PC-3 (cell line): ENCODE results near the gene CDKL5. TPM values are rescaled to one million over a fixed set of nuclear protein-coding genes. Genes with fewer than 3 reads are reported as not detected.

Experiments
- ATAC-seq: fragments of 200-7000 bp; cut with Tn5 transposase; 2 replicates; pipeline ENCODE4 v1.9.1; 2020; ENCODE audit warnings: mild to moderate bottlenecking, moderate library complexity
- BruUV-seq: library from RNA; stranded (reverse); fragments of 400-500 nt; replicated peaks from 2 replicates; lab custom pipeline; 2021; lab: Mats Ljungman, UMichigan
- CTCF ChIA-PET: fragments of 300-600 bp; sonication (Branson Sonifier 250); formaldehyde crosslinking; loops from one replicate; lab custom pipeline; 2022; ENCODE audit warnings: antibody characterized with exemption; lab: Charles Lee
- POLR2A ChIA-PET: fragments of 300-600 bp; sonication (Branson Sonifier 250); formaldehyde crosslinking; loops from one replicate; lab custom pipeline; 2022; ENCODE audit warnings: antibody characterized with exemption; ENCODE audit not compliant: unreplicated experiment; lab: Charles Lee
- DNase-seq: peaks from one replicate; pipeline ENCODE4 v3.0.0-alpha.2; 2015
- H2AFZ ChIP-seq: fragments of 300-600 bp; sonication (generic); 2 replicates; pipeline ENCODE4 v1.6.0; 2016; ENCODE audit warnings: antibody characterized with exemption, low read length
- H3F3A ChIP-seq: fragments of 300-600 bp; sonication (generic); one replicate; pipeline ENCODE4 v1.6.0; 2017; ENCODE audit warnings: antibody characterized with exemption, low read length, control low read depth, mild to moderate bottlenecking; ENCODE audit not compliant: unreplicated experiment
- H3K27ac ChIP-seq: fragments of 300-600 bp; sonication (generic); 2 replicates; pipeline ENCODE4 v1.5.1; 2016; ENCODE audit warnings: mild to moderate bottlenecking, low read length
- H3K27me3 ChIP-seq: fragments of 300-600 bp; sonication (generic); 2 replicates; pipeline ENCODE4 v1.6.1; 2016; ENCODE audit warnings: low read length, mixed read lengths
- H3K36me3 ChIP-seq: fragments of 300-600 bp; sonication (generic); 2 replicates; pipeline ENCODE4 v1.6.1; 2016; ENCODE audit warnings: low read depth, mixed run types, low read length, mixed read lengths
- H3K4me1 ChIP-seq: fragments of 300-600 bp; sonication (generic); 2 replicates; pipeline ENCODE4 v1.5.1; 2016; ENCODE audit warnings: low read length; ENCODE audit not compliant: insufficient read depth
- H3K4me2 ChIP-seq: fragments of 300-600 bp; sonication (generic); 2 replicates; pipeline ENCODE4 v1.6.0; 2016; ENCODE audit warnings: low read length
- H3K4me3 ChIP-seq: fragments of 300-600 bp; sonication (generic); 2 replicates; pipeline ENCODE4 v1.5.1; 2016; ENCODE audit warnings: mild to moderate bottlenecking, low read length, mixed read lengths
- H3K79me2 ChIP-seq: fragments of 300-600 bp; sonication (generic); 2 replicates; pipeline ENCODE4 v1.6.1; 2017; ENCODE audit warnings: low read length, mixed read lengths
- H3K9ac ChIP-seq: fragments of 300-600 bp; sonication (generic); 2 replicates; pipeline ENCODE4 v1.6.0; 2016; ENCODE audit warnings: mild to moderate bottlenecking, low read length
- H3K9me2 ChIP-seq: fragments of 300-600 bp; sonication (generic); replicated peaks from 2 replicates; pipeline ENCODE4 v1.6.1; 2016; ENCODE audit warnings: mixed run types, low read length, mixed read lengths
- H3K9me3 ChIP-seq: fragments of 300-600 bp; sonication (generic); 2 replicates; pipeline ENCODE4 v1.6.1; 2016; ENCODE audit warnings: low read length, mixed read lengths
- H4K20me1 ChIP-seq: fragments of 300-600 bp; sonication (generic); 2 replicates; pipeline ENCODE4 v1.6.1; 2016; ENCODE audit warnings: low read length, mixed read lengths
- EZH2 ChIP-seq: fragments of 300-600 bp; sonication (generic); IDR thresholded peaks from one replicate; pipeline ENCODE4 v1.6.1; 2017; ENCODE audit warnings: antibody characterized with exemption, mild to moderate bottlenecking, low read length; ENCODE audit not compliant: unreplicated experiment
- EZH2phosphoT487 ChIP-seq: fragments of 300-600 bp; sonication (generic); IDR thresholded peaks from 2 replicates; pipeline ENCODE4 v1.6.1; 2018; ENCODE audit warnings: mild to moderate bottlenecking, antibody characterized with exemption, low read length, borderline replicate concordance
- intact Hi-C: fragments of 100-400 bp; cut with micrococcal nuclease; formaldehyde crosslinking; loops from 2 replicates; pipeline ENCODE4 v1.9.0; 2023
- total RNA-seq: library from RNA; depleted of rRNA; stranded (reverse); fragments of >200 nt; gene quantifications from 2 replicates; pipeline ENCODE4 v1.2.3, GENCODE V29; 2014
- TF ChIP-seq, protein P1 (sequence below): fragments of 300-600 bp; sonication (generic); conservative IDR thresholded peaks from 2 replicates; pipeline ENCODE4 v1.5.1; 2017; ENCODE audit warnings: antibody characterized with exemption, low read depth, mild to moderate bottlenecking, low read length

CDKL5 gene
- total RNA-seq, 1 experiment from 2014 or later, result 2.9 TPM

DNA sequence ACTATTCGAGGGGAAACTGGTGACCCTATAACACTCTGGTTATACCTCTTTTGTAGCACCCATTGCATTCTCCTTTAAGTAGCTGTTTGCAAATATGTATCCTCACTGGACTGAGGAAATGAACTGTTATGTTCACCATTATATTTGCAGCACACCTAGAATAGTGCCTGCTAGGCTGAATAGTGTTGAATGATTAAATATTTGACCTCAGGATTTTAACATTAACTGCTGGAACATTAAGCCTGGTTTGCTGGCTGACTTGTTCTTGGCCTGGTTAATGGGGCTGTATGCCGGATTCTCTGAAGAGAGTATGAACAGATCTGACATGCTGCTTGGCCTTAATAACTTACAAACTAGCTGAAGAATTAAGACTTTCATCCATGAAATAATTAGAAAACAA, 166.4 kb downstream of the CDKL5 start:
- H3K4me1 ChIP-seq, result no peaks in the 10 kb centered on the region

DNA sequence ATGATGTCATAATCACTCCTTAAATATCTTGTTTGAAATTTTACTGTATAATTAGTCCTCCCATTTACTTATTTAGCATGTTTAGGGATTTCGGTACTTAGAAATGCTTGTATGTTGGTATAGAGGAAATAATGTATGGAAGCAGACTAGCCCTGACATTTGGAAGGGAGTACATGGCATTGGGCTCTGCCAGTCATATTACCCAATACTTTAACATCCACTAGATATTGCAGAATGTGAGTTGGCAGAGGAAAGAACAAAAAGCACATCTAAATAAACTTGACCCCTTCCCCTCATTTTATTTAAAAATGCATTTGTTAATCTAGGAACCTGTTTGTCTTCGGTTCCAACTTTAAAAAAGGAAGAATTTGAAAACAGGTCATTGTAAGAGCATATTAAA, 168.7 kb downstream of the CDKL5 start:
- TF ChIP-seq EZH2phosphoT487 (no peak), EZH2 (no peak)
- TF ChIP-seq, protein P1, sequence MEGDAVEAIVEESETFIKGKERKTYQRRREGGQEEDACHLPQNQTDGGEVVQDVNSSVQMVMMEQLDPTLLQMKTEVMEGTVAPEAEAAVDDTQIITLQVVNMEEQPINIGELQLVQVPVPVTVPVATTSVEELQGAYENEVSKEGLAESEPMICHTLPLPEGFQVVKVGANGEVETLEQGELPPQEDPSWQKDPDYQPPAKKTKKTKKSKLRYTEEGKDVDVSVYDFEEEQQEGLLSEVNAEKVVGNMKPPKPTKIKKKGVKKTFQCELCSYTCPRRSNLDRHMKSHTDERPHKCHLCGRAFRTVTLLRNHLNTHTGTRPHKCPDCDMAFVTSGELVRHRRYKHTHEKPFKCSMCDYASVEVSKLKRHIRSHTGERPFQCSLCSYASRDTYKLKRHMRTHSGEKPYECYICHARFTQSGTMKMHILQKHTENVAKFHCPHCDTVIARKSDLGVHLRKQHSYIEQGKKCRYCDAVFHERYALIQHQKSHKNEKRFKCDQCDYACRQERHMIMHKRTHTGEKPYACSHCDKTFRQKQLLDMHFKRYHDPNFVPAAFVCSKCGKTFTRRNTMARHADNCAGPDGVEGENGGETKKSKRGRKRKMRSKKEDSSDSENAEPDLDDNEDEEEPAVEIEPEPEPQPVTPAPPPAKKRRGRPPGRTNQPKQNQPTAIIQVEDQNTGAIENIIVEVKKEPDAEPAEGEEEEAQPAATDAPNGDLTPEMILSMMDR, result no peak
- Histone ChIP-seq H3F3A (no peaks in the 10 kb centered on the region), H3K27me3 (no peaks in the 10 kb centered on the region), H3K27ac (no peak overlapping the region), H3K79me2 (no peaks in the 10 kb centered on the region), H2AFZ (no peak overlapping the region), H4K20me1 (no peaks in the 10 kb centered on the region), H3K4me1 (no peaks in the 10 kb centered on the region), H3K4me2 (no peak overlapping the region), H3K9me2 (no peaks in the 10 kb centered on the region), H3K4me3 (no peak overlapping the region), H3K9me3 (no peaks in the 10 kb centered on the region), H3K36me3 (no peaks in the 10 kb centered on the region), H3K9ac (no peak overlapping the region)
- BruUV-seq, result no TSS peak
- ATAC-seq, result no peak
- ChIA-PET POLR2A (no interaction called here), CTCF (no interaction called here)
- DNase-seq, result no peak
- intact Hi-C loops, result no loop called here

More for the DNA sequence above, 166.4 kb downstream of the CDKL5 start:
- H4K20me1 ChIP-seq, result no peaks in the 10 kb centered on the region
- no peaks in the 10 kb centered on the region for H3K27me3 ChIP-seq
- ChIA-PET CTCF (no interaction called here), POLR2A (no interaction called here)
- H3K9ac ChIP-seq, result no peak overlapping the region
- H3K79me2 ChIP-seq, result no peaks in the 10 kb centered on the region
- H3F3A ChIP-seq, result no peaks in the 10 kb centered on the region
- H3K36me3 ChIP-seq, result no peaks in the 10 kb centered on the region
- H3K4me2 ChIP-seq, result no peak overlapping the region
- no peak overlapping the region for H2AFZ ChIP-seq
- intact Hi-C loops, result no loop called here
- no peaks in the 10 kb centered on the region for H3K9me2 ChIP-seq
- no peaks in the 10 kb centered on the region for H3K9me3 ChIP-seq
- H3K27ac ChIP-seq, result no peak overlapping the region
- no peak for TF ChIP-seq EZH2phosphoT487
- TF ChIP-seq, protein P1, result no peak
- TF ChIP-seq EZH2, result no peak
- BruUV-seq, result no TSS peak
- DNase-seq (no peak), ATAC-seq (no peak)
- no peak overlapping the region for H3K4me3 ChIP-seq

DNA sequence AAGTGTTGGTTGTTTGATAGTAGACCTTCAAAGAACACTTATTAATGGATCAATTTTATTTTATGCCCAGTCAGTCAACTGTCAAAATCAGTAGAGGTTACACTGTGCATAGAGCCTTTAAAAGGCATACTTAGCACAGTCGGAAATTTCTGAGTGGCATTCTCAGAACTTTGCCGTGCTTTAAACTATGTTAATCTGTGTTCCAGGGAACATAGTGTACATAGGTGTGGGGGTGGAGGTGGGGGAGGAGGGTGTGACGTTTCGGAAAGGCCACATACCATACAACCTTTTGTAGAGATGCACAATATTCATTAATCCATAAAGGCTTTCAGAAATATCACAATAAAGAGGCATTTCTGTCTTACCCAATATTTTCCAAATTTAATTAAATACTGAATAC, 170.7 kb downstream of the CDKL5 start:
- no peaks in the 10 kb centered on the region for H4K20me1 ChIP-seq
- intact Hi-C loops, result no loop called here
- no peak overlapping the region for H3K4me3 ChIP-seq
- H2AFZ ChIP-seq, result no peak overlapping the region
- H3K4me2 ChIP-seq, result no peak overlapping the region
- ChIA-PET CTCF (no interaction called here), POLR2A (no interaction called here)
- no peaks in the 10 kb centered on the region for H3K27me3 ChIP-seq
- no peak overlapping the region for H3K27ac ChIP-seq
- no peak for DNase-seq
- ATAC-seq, result no peak
- no peaks in the 10 kb centered on the region for H3K4me1 ChIP-seq
- H3F3A ChIP-seq, result no peaks in the 10 kb centered on the region
- no peaks in the 10 kb centered on the region for H3K9me3 ChIP-seq
- H3K9me2 ChIP-seq, result no peaks in the 10 kb centered on the region
- BruUV-seq, result no TSS peak
- no peaks in the 10 kb centered on the region for H3K79me2 ChIP-seq
- no peaks in the 10 kb centered on the region for H3K36me3 ChIP-seq
- TF ChIP-seq EZH2 (no peak), EZH2phosphoT487 (no peak)
- TF ChIP-seq, protein P1, result no peak
- H3K9ac ChIP-seq, result no peak overlapping the region
